PC-3 (cell line): Measurements from ENCODE around the gene CYTH3.
"Not testable (repeated sequence)": the region's sequence is repeated elsewhere in the genome, so short reads cannot be mapped to it uniquely, and the experiment has no call there.

Experiments
- EZH2phosphoT487 ChIP-seq: fragments of 300-600 bp; sonication (generic); IDR thresholded peaks from 2 replicates; pipeline ENCODE4 v1.6.1; 2018; ENCODE audit warnings: mild to moderate bottlenecking, antibody characterized with exemption, low read length, borderline replicate concordance
- TF ChIP-seq, protein P1 (sequence below): fragments of 300-600 bp; sonication (generic); conservative IDR thresholded peaks from 2 replicates; pipeline ENCODE4 v1.5.1; 2017; ENCODE audit warnings: antibody characterized with exemption, low read depth, mild to moderate bottlenecking, low read length

DNA sequence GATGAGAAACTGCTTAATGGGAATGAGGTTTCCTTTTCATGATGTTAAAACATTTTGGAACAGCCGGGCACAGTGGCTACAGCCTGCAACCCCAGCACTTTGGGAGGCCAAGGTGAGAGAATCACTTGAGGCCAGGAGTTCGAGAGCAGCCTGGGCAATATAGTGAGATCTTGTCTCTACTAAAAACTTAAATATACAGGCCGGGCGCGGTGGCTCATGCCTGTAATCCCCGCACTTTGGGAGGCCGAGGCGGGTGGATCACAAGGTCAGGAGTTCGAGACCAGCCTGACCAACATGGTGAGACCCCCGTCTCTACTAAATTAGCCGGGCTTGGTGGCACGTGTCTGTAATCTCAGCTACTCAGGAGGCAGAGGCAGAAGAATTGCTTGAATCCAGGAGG, 19.5 kb upstream of the CYTH3 start:
- TF ChIP-seq, protein P1, sequence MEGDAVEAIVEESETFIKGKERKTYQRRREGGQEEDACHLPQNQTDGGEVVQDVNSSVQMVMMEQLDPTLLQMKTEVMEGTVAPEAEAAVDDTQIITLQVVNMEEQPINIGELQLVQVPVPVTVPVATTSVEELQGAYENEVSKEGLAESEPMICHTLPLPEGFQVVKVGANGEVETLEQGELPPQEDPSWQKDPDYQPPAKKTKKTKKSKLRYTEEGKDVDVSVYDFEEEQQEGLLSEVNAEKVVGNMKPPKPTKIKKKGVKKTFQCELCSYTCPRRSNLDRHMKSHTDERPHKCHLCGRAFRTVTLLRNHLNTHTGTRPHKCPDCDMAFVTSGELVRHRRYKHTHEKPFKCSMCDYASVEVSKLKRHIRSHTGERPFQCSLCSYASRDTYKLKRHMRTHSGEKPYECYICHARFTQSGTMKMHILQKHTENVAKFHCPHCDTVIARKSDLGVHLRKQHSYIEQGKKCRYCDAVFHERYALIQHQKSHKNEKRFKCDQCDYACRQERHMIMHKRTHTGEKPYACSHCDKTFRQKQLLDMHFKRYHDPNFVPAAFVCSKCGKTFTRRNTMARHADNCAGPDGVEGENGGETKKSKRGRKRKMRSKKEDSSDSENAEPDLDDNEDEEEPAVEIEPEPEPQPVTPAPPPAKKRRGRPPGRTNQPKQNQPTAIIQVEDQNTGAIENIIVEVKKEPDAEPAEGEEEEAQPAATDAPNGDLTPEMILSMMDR, result not testable (repeated sequence)
- TF ChIP-seq EZH2phosphoT487, result not testable (repeated sequence)
